Astrocyte (in vitro differentiated cells and primary cell): ENCODE data around the gene PXDN. TPM values are rescaled to one million over a fixed set of nuclear protein-coding genes. Genes with fewer than 3 reads are reported as not detected.

Experiments
- DNase-seq: peaks from one replicate; pipeline ENCODE4 v3.0.0-alpha.2; 2010; ENCODE audit warnings: low read depth
- FAIRE-seq: peaks from 2 replicates; lab custom pipeline; 2011; peaks lifted over from hg19 to GRCh38; lab: Jason Lieb, UNC
- H2AFZ ChIP-seq: 2 replicates; pipeline ENCODE4 v1.6.0; 2012; ENCODE audit warnings: low read depth, low read length, inconsistent platforms
- H3K27ac ChIP-seq: 2 replicates; pipeline ENCODE4 v1.5.1; 2011; ENCODE audit warnings: low read depth, low read length, inconsistent platforms
- H3K27me3 ChIP-seq: 2 replicates; pipeline ENCODE4 v1.6.0; 2011; ENCODE audit warnings: low read length, inconsistent platforms; ENCODE audit not compliant: insufficient read depth
- H3K36me3 ChIP-seq: 2 replicates; pipeline ENCODE4 v1.5.1; 2011; ENCODE audit warnings: low read length, inconsistent platforms; ENCODE audit not compliant: insufficient read depth
- H3K4me1 ChIP-seq: 2 replicates; pipeline ENCODE4 v1.5.1; 2011; ENCODE audit warnings: low read length, inconsistent platforms; ENCODE audit not compliant: insufficient read depth
- H3K4me2 ChIP-seq: 2 replicates; pipeline ENCODE4 v1.6.0; 2012; ENCODE audit warnings: low read length, inconsistent platforms
- H3K4me3 ChIP-seq: 2 replicates; pipeline ENCODE4 v1.5.1; 2011; ENCODE audit warnings: low read depth, mild to moderate bottlenecking, low read length, inconsistent platforms; ENCODE audit not compliant: insufficient read depth
- H3K79me2 ChIP-seq: 2 replicates; pipeline ENCODE4 v1.6.0; 2012; ENCODE audit warnings: mild to moderate bottlenecking, low read length, inconsistent platforms; ENCODE audit not compliant: insufficient read depth
- H3K9ac ChIP-seq: 2 replicates; pipeline ENCODE4 v1.6.0; 2012; ENCODE audit warnings: mild to moderate bottlenecking, low read length, inconsistent platforms
- H3K9me3 ChIP-seq: 2 replicates; pipeline ENCODE4 v1.5.1; 2012; ENCODE audit warnings: low read depth, mild to moderate bottlenecking, low read length, inconsistent platforms; ENCODE audit not compliant: insufficient read depth
- H4K20me1 ChIP-seq: 2 replicates; pipeline ENCODE4 v1.6.0; 2012; ENCODE audit warnings: low read length, inconsistent platforms; ENCODE audit not compliant: insufficient read depth
- H3K27ac Mint-ChIP-seq: one replicate; pipeline ENCODE4 v1.8.0; 2021; ENCODE audit warnings: mild to moderate bottlenecking, mixed read lengths; ENCODE audit not compliant: unreplicated experiment
- H3K27me3 Mint-ChIP-seq: one replicate; pipeline ENCODE4 v1.8.0; 2021; ENCODE audit warnings: low read depth, mixed read lengths; ENCODE audit not compliant: unreplicated experiment
- H3K36me3 Mint-ChIP-seq: one replicate; pipeline ENCODE4 v1.8.0; 2021; ENCODE audit warnings: low read depth, mixed read lengths; ENCODE audit not compliant: unreplicated experiment
- H3K4me1 Mint-ChIP-seq: one replicate; pipeline ENCODE4 v1.8.0; 2021; ENCODE audit warnings: low read depth, mixed read lengths; ENCODE audit not compliant: unreplicated experiment
- H3K4me3 Mint-ChIP-seq: one replicate; pipeline ENCODE4 v1.8.0; 2021; ENCODE audit warnings: mild to moderate bottlenecking, moderate library complexity, mixed read lengths; ENCODE audit not compliant: unreplicated experiment
- H3K9me3 Mint-ChIP-seq: one replicate; pipeline ENCODE4 v1.8.0; 2021; ENCODE audit warnings: mild to moderate bottlenecking, mixed read lengths; ENCODE audit not compliant: unreplicated experiment
- EZH2 ChIP-seq: IDR thresholded peaks from 2 replicates; pipeline ENCODE4 v1.6.1; 2012; ENCODE audit warnings: mild to moderate bottlenecking, low read length, inconsistent platforms; ENCODE audit not compliant: insufficient read depth
- total RNA-seq: library from RNA; stranded (reverse); gene quantifications from 2 replicates; pipeline ENCODE4 v1.2.1, GENCODE V29; 2021
- TF ChIP-seq, protein P1 (sequence below): IDR thresholded peaks from 2 replicates; pipeline ENCODE4 v1.5.1; 2011; ENCODE audit warnings: low read depth, mild to moderate bottlenecking, inconsistent platforms, low read length, moderate library complexity; ENCODE audit not compliant: insufficient read depth

The PXDN gene
- total RNA-seq, 1 donor from 2014 or later, result 417 TPM

GRCh38 chr2:1673160-1673944, 71.0 kb downstream of the PXDN start:
- Histone ChIP-seq H3K9me3 (no peaks in the 10 kb centered on the region), H3K9ac (no peak overlapping the region), H3K27ac (no peak overlapping the region), H4K20me1 (peaks cover 13% of the 10 kb centered on the region), H3K4me3 (no peak overlapping the region), H3K4me2 (no peak overlapping the region), H2AFZ (no peak overlapping the region), H3K79me2 (peaks cover 38% of the 10 kb centered on the region), H3K27me3 (no peaks in the 10 kb centered on the region), H3K4me1 (peaks cover 17% of the 10 kb centered on the region), H3K36me3 (peaks cover 69% of the 10 kb centered on the region)
- Mint-ChIP-seq H3K4me3 (no peak overlapping the region), H3K36me3 (peaks cover 36% of the 10 kb centered on the region), H3K9me3 (no peaks in the 10 kb centered on the region), H3K27me3 (no peaks in the 10 kb centered on the region), H3K27ac (no peak overlapping the region), H3K4me1 (peaks cover 6% of the 10 kb centered on the region)
- TF ChIP-seq, protein P1, sequence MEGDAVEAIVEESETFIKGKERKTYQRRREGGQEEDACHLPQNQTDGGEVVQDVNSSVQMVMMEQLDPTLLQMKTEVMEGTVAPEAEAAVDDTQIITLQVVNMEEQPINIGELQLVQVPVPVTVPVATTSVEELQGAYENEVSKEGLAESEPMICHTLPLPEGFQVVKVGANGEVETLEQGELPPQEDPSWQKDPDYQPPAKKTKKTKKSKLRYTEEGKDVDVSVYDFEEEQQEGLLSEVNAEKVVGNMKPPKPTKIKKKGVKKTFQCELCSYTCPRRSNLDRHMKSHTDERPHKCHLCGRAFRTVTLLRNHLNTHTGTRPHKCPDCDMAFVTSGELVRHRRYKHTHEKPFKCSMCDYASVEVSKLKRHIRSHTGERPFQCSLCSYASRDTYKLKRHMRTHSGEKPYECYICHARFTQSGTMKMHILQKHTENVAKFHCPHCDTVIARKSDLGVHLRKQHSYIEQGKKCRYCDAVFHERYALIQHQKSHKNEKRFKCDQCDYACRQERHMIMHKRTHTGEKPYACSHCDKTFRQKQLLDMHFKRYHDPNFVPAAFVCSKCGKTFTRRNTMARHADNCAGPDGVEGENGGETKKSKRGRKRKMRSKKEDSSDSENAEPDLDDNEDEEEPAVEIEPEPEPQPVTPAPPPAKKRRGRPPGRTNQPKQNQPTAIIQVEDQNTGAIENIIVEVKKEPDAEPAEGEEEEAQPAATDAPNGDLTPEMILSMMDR, result no peak
- TF ChIP-seq EZH2, result no peak
- FAIRE-seq (no peak), DNase-seq (no peak)

- no peak overlapping the region for H3K4me3 Mint-ChIP-seq
- H4K20me1 ChIP-seq, result peaks cover 13% of the 10 kb centered on the region
- H3K4me1 Mint-ChIP-seq, result peaks cover 6% of the 10 kb centered on the region
- H3K79me2 ChIP-seq, result peaks cover 37% of the 10 kb centered on the region
- H3K4me2 ChIP-seq, result no peak overlapping the region
- FAIRE-seq, result no peak
- TF ChIP-seq, protein P1, result no peak
- TF ChIP-seq EZH2, result no peak
- H3K27ac Mint-ChIP-seq, result no peak overlapping the region
- no peak overlapping the region for H2AFZ ChIP-seq
- peaks cover 66% of the 10 kb centered on the region for H3K36me3 ChIP-seq
- peaks cover 35% of the 10 kb centered on the region for H3K36me3 Mint-ChIP-seq
- no peaks in the 10 kb centered on the region for H3K9me3 Mint-ChIP-seq
- no peak for DNase-seq
- H3K4me1 ChIP-seq, result peaks cover 17% of the 10 kb centered on the region
- no peak overlapping the region for H3K9ac ChIP-seq
- no peak overlapping the region for H3K27ac ChIP-seq
- H3K4me3 ChIP-seq, result no peak overlapping the region
- no peaks in the 10 kb centered on the region for H3K27me3 Mint-ChIP-seq
- H3K9me3 ChIP-seq, result no peaks in the 10 kb centered on the region
- H3K27me3 ChIP-seq, result no peaks in the 10 kb centered on the region
Measured at GRCh38 chr2:1672738-1673137, 71.6 kb downstream of the PXDN start.

GRCh38 chr2:1671916-1672315, 72.4 kb downstream of the PXDN start:
- Histone ChIP-seq H3K79me2 (peaks cover 31% of the 10 kb centered on the region), H4K20me1 (peaks cover 13% of the 10 kb centered on the region), H3K36me3 (peaks cover 63% of the 10 kb centered on the region), H3K4me1 (peaks cover 17% of the 10 kb centered on the region), H2AFZ (no peak overlapping the region), H3K9ac (no peak overlapping the region), H3K27ac (no peak overlapping the region), H3K27me3 (no peaks in the 10 kb centered on the region), H3K9me3 (no peaks in the 10 kb centered on the region), H3K4me3 (no peak overlapping the region), H3K4me2 (no peak overlapping the region)
- Mint-ChIP-seq H3K36me3 (peaks cover 33% of the 10 kb centered on the region), H3K9me3 (no peaks in the 10 kb centered on the region), H3K27me3 (no peaks in the 10 kb centered on the region), H3K27ac (no peak overlapping the region), H3K4me3 (no peak overlapping the region), H3K4me1 (peaks cover 6% of the 10 kb centered on the region)
- FAIRE-seq (no peak), DNase-seq (no peak)
- TF ChIP-seq, protein P1, result no peak
- no peak for TF ChIP-seq EZH2
